GF-D8 (cell line): ENCODE measurements around the gene NEURL1.

Source experiments
- DNase-seq: peaks from one replicate; lab custom pipeline; 2025; lab: John Stamatoyannopoulos, UW

Gene NEURL1

DNA sequence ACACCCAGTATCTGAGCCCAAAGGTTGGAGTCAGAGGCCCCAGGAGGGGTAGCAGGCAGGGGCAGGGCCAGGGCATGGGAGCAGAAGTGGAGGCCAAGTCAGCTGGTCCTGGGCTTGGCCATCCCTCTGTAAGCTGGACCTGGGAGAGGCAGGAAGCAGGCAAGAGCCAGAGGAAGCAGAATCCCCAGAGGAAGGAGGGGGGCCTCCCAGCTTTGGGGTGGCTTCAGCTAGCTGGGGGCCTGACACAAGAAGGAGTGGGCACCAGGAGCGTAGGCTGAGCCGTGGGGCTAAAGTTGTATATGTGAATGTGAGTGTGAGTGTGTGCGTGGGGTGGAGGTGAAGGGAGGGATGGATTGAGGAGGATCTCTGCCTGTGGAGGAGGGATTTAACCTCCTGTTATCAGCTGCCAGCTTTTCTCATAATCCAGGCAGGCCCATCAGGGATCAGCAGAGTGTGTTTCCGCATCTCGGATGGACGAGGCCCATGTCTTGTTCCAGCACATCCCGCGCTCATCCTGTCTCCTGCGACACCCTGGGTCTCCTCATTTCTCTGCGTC lies 54.0 kb downstream of the NEURL1 start:
- no peak for DNase-seq

DNA sequence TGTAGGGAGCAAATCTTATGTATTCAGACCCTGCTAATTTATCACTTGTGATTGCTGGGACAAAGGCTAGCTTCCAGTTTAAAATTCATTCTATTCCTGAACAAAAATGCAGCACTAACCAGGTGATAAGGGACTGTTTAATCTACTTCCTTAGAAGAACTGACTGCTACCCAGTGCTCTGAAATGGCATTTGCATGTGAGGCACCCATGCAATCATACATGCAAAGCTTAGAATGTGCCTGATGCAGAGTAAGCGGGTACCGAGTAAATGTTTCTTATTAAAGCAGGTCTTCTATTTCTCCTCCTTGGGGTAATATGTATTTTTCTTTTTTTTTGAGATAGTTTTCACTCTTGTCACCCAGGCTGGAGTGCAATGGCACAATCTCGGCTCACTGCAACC lies 54.5 kb downstream of the NEURL1 start:
- no peak for DNase-seq

DNA sequence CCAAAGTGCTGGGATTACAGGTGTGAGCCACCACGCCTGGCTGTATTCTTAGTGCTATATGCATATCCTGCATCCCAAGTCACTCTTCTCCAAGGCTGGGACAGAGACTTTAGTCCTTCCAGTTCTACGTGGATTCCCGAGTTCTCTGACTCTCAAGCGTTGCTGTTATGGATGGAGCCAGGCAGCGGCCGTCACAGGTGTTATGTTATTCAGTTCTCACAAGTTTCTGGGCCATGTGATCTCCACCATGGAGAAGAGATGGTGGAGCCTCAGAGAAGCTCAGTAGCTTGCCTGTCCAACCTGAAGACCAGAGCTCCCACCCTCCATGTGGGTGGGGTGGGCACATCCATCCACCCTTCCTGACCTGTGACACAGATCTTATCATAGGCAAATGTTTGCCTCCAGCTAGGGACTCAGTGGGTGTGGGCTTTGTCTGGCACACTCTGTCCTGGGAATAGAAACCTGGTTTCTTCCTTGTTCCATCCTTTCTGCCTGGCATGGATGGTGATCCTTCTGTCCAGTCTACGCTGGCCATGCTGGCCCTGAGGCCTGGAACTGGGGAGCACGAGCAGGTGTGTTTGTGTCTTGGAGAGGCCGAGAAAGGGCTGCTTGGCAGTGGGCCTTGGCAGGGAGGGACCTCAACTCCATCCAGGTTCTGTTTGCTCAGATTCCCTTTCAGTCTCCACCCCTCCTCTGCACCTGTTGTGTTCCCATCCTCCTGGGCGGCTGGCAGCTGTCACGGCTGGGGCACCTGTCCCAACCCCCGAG lies 55.3 kb downstream of the NEURL1 start:
- no peak for DNase-seq

DNA sequence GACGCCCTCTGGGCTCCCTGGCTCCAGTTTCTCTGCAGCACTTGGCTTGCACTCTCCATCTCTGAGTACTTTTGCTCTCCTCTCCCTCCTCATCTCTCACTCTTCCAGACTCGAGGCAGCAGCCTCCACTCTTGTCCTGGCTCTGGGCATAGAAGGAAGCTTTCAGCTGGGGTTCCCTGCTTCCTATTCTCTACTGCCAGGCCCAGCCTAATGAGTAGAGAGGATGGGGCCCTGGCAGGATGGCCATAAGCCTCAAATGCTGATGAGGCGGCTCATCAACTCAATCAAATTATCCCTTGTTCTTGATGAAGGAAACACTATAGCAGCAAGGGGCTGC lies 55.8 kb downstream of the NEURL1 start:
- no peak for DNase-seq

GRCh38 chr10:103550229-103550628 lies 56.7 kb downstream of the NEURL1 start:
- no peak for DNase-seq

DNA sequence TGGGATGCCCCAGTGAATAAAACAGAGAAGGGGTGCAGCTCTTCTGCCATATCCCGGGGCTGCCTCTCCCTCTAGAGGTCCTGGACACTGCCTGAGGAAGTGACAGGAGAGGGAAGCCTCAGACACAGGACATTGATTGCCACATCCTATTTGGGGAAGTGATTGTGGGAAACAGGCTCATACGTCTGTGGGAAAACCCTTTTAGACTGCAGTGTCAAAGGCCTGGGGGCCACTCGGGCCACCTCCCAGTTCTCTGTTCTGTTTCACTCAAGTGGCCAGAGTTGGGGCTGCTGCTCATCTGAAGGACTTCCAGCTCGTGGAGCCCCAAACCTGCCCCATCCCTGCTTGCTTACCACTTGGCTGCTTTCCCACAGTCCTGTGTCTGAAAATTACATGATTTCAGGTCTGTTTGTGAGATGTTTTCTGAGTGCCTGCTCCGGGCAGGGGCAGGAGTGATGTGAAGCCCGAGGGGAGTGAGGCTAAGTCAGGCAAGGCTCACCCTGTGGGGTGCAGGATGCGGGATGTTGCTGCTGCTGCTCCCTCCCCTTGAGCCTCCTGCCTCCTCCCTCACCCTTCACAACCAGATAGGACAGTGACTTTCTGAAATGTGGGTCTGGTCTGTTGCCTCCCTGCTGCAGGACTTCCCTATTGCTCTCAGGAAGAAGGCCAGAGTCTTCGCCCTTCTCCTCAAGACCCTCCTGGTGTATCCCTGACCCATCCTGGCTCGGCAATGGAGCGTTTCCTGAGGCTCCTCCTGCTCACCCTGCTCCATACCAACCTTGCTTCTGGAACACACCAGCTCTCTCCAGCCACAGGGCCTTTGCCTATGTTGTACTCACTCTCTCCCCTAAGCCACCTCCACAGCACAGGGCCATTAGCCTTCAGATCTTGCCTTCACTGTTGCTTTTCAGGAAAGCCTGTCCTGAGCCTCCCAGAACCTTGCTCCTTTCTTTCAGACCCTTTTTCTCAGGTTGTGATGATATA lies 58.4 kb downstream of the NEURL1 start:
- no peak for DNase-seq

GRCh38 chr10:103552856-103553742 lies 59.6 kb downstream of the NEURL1 start:
- DNase-seq = no peak

DNA sequence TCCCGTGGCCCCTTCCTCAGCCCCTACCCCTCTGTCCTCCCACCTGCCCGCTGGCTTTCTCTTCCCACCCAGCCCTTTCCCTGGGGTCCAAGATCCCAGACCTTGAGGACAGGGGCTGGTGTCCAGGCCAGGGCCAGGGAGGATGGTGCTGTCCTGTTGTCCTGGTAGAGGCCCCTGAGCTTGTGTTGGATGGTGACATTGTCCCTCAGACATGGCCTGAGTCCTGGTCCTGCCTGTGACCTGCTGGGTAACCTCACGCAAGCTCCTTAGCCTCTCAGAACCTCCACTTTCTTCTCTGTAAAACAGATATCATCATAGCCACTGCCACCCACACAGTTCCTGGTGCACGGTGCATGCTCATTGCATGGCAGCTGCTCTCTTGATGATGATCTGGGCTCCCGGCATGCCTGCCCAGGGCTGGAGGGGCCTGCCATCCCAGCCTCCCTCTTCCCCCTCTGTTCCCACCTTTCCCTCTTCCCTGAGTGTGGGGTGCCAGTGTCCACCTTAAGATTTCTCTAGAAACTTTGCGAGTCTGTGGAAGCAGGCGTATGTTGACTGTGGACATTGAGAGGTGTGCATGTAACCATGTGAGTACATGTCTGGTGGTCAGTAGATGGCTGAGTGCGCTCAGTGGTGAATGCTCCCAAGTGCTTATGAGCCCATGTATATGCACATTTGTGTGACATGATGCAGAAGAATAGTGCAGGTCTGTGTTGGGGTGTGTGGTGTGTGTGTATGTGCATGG lies 60.4 kb downstream of the NEURL1 start:
- DNase-seq = no peak

DNA sequence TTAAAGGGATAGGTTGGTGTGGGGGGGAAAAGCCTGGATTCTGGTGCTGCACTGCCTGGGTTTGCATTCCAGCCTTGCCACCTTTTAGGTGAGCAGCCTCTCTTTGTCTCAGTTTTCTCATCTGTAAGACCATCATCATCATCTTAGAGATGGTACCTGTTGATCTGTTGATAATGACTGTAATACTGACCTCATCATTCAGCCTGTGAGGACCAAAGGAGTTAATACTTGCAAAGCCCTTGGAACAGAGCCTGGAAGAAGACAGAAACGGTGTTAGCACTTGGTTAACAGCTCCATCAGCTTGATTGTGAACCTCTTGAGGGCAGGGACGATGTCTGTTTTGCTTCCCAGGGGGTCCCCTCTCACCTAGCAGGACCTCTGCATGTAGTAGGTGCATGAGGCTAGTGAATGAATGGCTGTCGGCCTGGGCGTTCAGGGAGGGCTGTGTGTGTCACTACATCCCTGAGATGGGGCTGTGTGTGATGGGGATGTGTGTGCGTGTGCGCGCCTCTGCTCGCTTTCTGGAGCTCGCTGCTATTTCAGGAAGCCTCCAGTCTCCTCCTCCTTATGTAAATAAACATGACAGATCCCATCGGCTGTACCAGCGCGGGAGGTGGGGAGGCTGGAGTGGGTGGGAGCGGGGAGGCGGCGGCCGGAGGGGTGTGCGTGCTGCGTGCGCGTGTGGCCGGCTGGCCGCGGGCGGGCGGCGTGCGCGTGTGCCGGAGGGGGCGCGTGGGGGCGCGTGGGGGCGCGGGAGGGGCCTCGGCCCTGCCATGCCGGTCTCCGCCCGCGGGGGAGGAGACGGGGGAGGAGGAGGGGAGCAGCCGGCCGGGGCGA lies 61.2 kb downstream of the NEURL1 start:
- no peak for DNase-seq

GRCh38 chr10:103555325-103555649 lies 61.8 kb downstream of the NEURL1 start:
- DNase-seq = no peak

DNA sequence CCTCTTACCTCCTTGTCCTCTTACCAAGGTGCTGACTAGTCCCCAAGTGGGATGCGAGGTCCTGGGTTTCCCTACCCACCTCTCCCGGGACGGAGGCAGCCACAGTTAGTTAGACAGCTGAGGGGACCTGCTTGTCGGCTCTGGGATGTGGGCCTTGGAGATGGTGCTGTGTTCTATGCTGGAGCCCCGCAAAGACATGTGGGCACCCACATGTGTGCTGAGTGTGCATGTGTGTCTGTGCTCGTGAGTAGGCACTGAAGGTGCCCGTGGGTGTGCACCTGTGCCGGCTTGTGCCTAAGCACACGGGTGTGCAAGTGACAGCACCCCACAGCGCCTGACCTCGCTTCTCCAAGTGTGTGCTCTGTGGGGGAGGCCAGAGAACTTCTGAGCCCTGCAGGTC lies 62.2 kb downstream of the NEURL1 start:
- no peak for DNase-seq

DNA sequence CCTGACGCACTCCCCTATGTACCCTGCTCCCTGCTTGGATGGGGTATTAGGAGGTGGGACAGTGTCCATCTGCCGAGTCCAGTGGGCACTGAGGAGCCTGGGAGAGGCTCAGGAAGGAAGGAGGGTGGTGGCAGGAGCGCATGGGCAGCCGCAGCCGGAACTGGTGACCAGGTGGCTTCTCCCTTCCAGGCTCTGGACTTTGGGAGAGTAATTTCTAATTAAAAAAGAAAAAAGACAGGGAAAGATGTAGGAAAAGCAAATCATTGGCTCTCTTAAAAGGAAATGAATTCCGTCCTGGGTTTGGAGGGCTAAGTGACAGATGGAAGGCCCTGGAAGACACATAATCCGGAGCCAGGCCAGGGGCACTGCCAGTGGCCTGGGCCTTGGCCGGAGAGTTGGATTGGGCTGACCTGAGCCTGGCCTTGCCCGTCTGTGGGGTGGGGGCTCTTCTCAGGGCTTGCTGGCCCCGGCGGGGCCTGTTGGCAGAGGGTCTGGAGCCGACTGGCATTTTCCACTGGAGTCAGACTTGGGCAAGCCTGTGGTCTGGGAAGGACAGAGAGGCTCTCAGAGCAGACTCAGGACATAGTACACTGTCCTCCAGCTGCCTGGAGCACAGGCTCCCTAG lies 63.0 kb downstream of the NEURL1 start:
- DNase-seq = no peak

DNA sequence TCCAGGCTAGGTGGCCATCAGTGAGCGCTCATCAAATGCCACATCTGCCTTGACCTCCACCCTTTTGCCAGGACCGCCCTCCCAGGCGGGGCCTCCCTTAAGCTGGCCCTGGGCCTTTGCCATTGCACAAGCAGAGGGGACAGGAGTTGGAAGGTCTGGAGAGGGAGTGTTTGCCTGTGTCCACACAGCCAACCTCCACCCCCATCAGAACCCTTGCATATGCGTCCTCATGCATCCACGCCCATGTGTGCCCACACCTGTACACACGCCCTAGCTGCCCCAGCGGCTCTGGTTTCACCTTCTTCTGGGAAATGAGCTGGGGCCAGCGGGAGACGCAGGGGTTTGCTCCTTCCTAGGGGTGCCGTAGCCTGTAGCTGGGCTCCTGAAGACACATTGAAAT lies 64.0 kb downstream of the NEURL1 start:
- DNase-seq = no peak

- no peak for DNase-seq
Measured at GRCh38 chr10:103558911-103559310, 65.4 kb downstream of the NEURL1 start.

- no peak for DNase-seq
Measured at GRCh38 chr10:103559776-103560175, 66.3 kb downstream of the NEURL1 start.

DNA sequence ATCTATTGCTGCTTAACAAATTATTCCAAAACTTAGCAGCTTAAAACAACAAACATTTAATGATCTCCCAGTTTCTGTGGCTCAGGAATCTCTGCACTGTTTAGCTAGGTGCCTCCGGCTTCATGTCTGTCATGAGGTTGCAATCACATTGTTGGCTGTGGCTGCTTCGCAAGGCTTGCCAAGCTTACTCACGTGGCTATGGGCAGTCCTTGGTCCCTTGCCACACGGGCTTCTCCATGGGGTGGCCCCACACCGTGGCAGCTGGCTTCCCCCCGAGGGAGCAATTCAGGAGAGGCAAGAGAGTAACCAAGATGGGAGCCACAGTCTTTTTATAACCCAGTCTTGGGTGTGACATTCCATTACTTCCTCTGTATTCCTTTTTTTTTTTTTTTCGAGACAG lies 67.4 kb downstream of the NEURL1 start:
- DNase-seq = no peak

GRCh38 chr10:103562383-103562782 lies 68.9 kb downstream of the NEURL1 start:
- DNase-seq = no peak

DNA sequence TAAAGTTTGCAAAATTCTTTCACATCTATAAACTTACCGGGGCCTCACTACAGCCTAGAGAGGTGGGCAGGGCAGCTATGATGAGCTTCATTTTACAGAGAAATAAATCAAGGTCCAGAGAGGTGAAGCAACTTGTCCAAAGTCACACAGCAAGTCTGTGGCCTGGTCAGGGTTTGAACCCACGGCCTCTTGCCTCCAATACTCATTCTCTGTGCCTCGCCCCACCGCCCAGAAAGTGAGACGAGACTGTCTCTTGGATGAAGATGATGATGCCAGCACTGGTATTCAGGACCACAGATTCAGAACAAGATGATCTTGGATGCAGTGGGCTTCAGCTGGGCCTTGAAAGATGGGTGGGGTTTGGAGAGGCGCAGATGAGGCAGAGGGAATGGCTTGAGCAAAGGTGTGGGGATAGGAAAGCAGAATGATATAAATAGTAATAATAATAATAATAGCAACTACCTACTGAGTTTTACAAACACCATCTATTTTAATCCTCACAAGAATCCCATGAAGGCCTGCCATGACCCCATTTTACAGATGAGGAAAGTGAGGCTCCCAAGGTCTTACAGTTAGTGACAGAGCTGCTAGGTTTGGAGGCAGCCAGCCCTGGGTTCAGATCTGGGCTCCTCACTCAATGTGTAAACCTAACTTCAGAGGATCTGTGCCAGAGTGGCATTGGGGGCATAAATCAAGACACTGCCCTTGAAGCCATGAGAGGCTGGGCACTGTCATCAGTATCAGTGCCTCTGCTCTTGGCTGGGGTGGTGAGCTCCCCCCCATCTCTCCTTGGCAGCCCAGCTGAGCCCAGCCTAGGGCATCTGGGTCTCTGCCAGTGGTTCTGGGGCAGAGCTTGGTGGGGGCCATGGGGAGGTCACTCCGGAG lies 70.0 kb downstream of the NEURL1 start:
- no peak for DNase-seq

DNA sequence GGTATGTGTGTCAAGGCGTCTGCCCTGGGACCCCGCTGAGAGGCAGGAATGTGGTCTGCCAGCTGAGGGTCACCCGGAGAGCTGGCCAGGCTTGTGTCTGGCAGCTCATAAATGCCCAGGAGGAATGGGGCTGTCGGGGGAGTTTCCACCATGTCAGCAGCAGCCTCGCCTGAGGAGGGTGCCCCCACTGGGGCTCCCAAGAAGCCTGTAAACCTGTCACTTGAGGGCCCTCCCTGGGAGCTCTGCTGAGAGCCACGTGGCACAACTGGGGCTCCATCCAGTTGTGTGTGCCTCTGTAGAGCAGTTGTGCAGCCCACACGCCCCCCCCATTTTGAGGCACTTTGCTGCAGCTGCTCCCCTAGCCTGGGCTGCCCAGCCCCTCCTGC lies 70.6 kb downstream of the NEURL1 start:
- no peak for DNase-seq
